IPS-15b (cell line): ENCODE results near the gene DNAJA3.

Experiments
- H3K27me3 ChIP-seq: one replicate; pipeline ENCODE4 v1.6.1; 2013; ENCODE audit warnings: low read length; ENCODE audit not compliant: control insufficient read depth, insufficient read depth
- H3K36me3 ChIP-seq: one replicate; pipeline ENCODE4 v1.6.1; 2013; ENCODE audit warnings: low read length; ENCODE audit not compliant: control insufficient read depth, insufficient read depth
- H3K4me1 ChIP-seq: one replicate; pipeline ENCODE4 v1.6.1; 2013; ENCODE audit warnings: mild to moderate bottlenecking, low read length; ENCODE audit not compliant: control insufficient read depth, insufficient read depth
- H3K4me3 ChIP-seq: one replicate; pipeline ENCODE4 v1.5.1; 2013; ENCODE audit warnings: low read depth, low read length
- H3K9ac ChIP-seq: one replicate; pipeline ENCODE4 v1.6.1; 2013; ENCODE audit warnings: low read depth, mild to moderate bottlenecking, low read length
- H3K9me3 ChIP-seq: one replicate; pipeline ENCODE4 v1.6.1; 2013; ENCODE audit warnings: mild to moderate bottlenecking, low read length; ENCODE audit not compliant: control insufficient read depth, insufficient read depth

DNAJA3 gene

DNA sequence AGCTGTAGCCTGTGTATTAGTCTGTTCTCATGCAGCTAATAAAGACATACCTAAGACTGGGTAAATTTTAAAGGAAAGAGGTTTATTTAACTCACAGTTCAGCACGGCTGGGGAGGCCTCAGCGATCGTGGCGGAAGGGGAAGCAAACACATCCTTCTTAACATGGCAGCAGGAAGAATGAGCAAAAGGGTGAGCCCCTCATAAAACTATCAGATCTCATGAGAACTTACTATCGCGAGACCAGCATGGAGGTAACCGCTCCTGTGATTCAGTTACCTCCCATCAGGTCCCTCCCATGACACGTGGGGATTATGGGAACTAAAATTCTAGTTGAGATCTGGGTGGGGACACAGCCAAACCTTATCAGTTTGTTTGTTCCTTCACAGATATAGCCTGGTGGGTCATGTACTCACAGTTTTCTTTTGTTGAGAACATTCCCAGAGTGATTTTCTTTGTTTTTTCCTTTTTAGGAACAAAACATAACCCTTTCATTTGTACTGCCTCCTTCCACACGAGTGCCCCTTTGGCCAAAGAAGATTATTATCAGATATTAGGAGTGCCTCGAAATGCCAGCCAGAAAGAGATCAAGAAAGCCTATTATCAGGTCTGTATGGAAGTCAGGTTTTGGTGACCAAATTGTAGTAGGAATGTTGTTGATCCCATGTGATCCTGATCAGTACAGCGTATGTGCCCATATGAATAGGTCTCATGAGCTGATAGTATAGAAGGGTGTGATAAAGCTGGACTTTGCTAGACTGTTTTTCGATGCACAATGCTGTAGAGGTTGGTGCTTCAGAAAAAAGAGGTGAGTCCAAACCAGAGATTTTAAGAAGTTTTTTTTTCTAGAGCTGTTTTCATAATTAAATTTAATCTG lies 8.5 kb downstream of the DNAJA3 start:
- H3K36me3 ChIP-seq: peaks cover 14% of the 10 kb centered on the region
- H3K4me1 ChIP-seq: no peaks in the 10 kb centered on the region
- H3K4me3 ChIP-seq: no peak overlapping the region
- no peaks in the 10 kb centered on the region for H3K9me3 ChIP-seq
- no peaks in the 10 kb centered on the region for H3K27me3 ChIP-seq
- no peak overlapping the region for H3K9ac ChIP-seq

DNA sequence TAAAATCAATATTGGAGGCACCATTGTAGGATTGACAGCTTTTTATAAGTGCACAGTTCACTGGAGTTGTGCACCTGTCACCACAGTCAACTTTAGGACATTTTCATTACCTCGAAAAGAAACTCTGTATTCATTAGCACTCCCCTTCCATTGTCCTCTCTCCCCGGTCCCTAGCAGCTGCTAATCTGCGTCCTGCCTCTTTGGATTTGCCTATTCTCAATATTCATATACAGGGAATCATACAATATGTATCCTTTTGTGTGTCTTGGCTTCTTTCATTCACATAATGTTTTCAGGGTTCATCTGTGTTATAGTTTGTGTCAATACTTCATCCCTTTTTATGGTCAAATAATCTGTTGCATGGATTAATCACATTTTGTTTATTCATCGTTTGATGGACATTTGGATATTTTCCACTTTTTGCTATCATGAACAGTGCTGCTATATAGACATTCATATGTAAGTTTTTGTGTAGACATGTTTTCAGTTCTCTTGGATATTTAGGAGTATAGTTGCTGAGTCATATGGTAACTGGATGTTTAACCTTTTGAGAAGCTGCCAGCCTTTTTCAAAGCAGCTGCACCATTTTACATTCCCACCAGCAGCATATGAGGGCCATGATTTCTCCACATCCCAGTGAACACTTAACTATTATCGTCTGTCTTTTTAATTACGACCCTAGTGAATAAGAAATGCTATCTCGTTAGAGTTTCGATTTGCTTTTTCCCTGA lies 9.8 kb downstream of the DNAJA3 start:
- Histone ChIP-seq H3K4me1 (no peaks in the 10 kb centered on the region), H3K27me3 (no peaks in the 10 kb centered on the region), H3K4me3 (no peak overlapping the region), H3K9ac (no peak overlapping the region), H3K36me3 (peaks cover 22% of the 10 kb centered on the region), H3K9me3 (no peaks in the 10 kb centered on the region)

DNA sequence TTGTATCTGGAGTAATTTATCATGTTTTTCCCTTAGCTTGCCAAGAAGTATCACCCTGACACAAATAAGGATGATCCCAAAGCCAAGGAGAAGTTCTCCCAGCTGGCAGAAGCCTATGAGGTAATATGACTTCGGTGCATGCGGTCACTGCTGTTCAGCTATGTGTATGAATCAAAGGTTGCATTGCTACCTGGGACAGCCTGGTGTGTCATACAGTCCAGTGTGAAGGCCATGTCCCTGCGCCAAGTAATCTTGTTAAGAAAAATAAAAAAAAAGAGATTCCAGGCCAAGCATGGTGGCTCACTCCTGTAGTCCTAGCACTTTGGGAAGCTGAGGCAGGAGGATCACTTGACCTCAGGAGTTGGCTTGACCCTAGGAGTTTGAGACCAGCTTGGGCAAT lies 11.7 kb downstream of the DNAJA3 start:
- no peaks in the 10 kb centered on the region for H3K4me1 ChIP-seq
- no peak overlapping the region for H3K4me3 ChIP-seq
- H3K9ac ChIP-seq: no peak overlapping the region
- no peaks in the 10 kb centered on the region for H3K27me3 ChIP-seq
- H3K36me3 ChIP-seq: peaks cover 39% of the 10 kb centered on the region
- no peaks in the 10 kb centered on the region for H3K9me3 ChIP-seq

GRCh38 chr16:4442371-4442770 lies 16.7 kb downstream of the DNAJA3 start:
- no peaks in the 10 kb centered on the region for H3K4me1 ChIP-seq
- H3K27me3 ChIP-seq: no peaks in the 10 kb centered on the region
- H3K9me3 ChIP-seq: no peaks in the 10 kb centered on the region
- no peak overlapping the region for H3K4me3 ChIP-seq
- H3K36me3 ChIP-seq: peaks cover 57% of the 10 kb centered on the region
- H3K9ac ChIP-seq: no peak overlapping the region

DNA sequence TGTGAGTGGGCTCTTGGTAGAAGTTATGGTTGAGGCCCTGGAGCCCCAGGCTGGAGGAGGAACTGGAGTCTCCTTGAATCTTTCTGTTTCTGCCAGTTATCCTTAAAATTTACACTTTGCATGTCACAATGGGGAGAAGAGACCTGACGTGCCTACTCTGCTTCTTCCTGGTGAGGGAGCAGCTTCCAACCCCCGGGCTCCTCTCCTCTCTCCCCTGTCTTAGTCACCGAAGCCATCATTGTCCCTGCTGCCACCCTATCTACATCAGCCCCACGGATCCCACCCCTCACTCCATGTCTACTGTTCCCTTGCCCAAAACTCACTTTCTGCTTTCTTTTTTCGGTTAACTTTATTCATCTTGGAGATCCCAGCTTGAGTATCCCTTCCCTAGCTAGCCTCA lies 17.6 kb downstream of the DNAJA3 start:
- H3K36me3 ChIP-seq: peaks cover 60% of the 10 kb centered on the region
- H3K4me1 ChIP-seq: no peaks in the 10 kb centered on the region
- no peaks in the 10 kb centered on the region for H3K9me3 ChIP-seq
- H3K9ac ChIP-seq: no peak overlapping the region
- no peak overlapping the region for H3K4me3 ChIP-seq
- no peaks in the 10 kb centered on the region for H3K27me3 ChIP-seq

- Histone ChIP-seq H3K36me3 (peaks cover 65% of the 10 kb centered on the region), H3K4me1 (no peaks in the 10 kb centered on the region), H3K4me3 (no peak overlapping the region), H3K9me3 (no peaks in the 10 kb centered on the region), H3K9ac (no peak overlapping the region), H3K27me3 (no peaks in the 10 kb centered on the region)
Observed at GRCh38 chr16:4443986-4444385, 18.3 kb downstream of the DNAJA3 start.

- H3K27me3 ChIP-seq: no peaks in the 10 kb centered on the region
- H3K9ac ChIP-seq: no peak overlapping the region
- H3K4me3 ChIP-seq: no peak overlapping the region
- no peaks in the 10 kb centered on the region for H3K4me1 ChIP-seq
- peaks cover 37% of the 10 kb centered on the region for H3K36me3 ChIP-seq
- H3K9me3 ChIP-seq: no peaks in the 10 kb centered on the region
Observed at GRCh38 chr16:4450430-4450829, 24.8 kb downstream of the DNAJA3 start.

DNA sequence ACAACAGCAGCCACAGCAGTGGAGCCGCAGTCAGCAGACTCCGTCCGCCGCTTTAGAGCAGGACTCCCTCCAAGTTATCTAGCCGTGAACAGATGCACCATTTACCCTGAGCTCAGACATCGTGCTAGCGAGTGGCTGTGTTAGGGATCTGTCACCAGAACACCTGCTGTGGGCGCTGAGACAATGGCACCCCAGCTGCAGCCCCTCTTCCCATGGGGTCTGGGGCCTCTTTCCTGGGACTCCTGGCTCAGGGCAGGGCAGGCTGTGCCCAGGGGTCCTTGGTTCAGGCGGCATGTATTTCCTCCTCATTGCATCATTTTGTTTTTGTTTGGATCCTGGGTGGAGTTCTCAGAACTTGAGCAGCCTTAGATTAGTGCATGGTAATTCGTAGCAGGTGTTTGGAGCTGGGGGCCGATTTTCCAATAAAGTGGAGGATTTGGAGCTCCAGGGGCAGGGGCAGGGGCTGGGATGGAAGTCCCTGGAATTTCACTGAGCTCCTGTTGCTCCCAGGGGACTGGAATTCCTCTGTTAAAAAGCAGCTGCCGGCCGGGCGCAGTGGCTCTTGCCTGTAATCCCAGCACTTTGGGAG lies 25.4 kb downstream of the DNAJA3 start:
- H3K9ac ChIP-seq: no peak overlapping the region

DNA sequence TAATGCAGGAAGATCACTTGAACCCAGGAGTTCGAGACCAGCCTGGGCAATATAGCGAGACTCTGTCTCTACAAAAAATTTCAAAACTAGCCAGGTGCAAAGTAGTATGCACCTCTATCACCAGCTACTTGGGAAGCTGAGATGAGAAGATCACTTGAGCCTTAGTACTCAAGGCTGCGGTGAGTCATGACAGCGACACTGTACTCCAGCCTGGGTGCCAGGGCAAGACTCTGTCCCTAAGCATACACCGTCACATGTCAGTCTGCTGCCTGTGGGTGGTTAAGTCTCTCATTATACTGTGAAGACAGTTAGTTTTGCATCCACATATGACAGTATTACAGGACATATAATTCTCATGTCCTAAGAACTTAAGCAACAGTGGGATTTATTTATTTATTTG lies 27.0 kb downstream of the DNAJA3 start:
- Histone ChIP-seq H3K9me3 (no peaks in the 10 kb centered on the region), H3K4me3 (no peak overlapping the region), H3K27me3 (no peaks in the 10 kb centered on the region), H3K36me3 (peaks cover 32% of the 10 kb centered on the region), H3K4me1 (no peaks in the 10 kb centered on the region), H3K9ac (no peak overlapping the region)

More for the DNA sequence above, 25.4 kb downstream of the DNAJA3 start:
- H3K4me1 ChIP-seq: no peaks in the 10 kb centered on the region
- H3K4me3 ChIP-seq: no peak overlapping the region
- no peaks in the 10 kb centered on the region for H3K9me3 ChIP-seq
- peaks cover 43% of the 10 kb centered on the region for H3K36me3 ChIP-seq
- no peaks in the 10 kb centered on the region for H3K27me3 ChIP-seq

DNA sequence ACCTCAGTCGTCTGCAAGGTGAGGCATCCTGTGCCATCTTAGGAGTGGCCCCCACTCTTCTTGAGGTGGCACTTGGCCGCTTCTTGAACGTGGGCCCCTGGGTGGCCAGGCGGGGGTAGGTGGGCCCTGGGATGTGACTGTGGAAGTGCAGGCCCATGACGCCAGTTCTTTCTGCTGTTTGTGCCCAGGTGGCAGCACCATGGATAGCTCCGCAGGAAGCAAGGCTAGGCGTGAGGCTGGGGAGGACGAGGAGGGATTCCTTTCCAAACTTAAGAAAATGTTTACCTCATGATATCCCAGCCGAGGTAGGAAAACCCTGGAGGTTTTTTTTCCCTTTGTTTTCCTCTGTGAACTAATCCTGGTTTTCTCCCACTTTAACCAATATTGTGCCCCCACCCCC lies 29.0 kb downstream of the DNAJA3 start:
- peaks cover 27% of the 10 kb centered on the region for H3K36me3 ChIP-seq

DNA sequence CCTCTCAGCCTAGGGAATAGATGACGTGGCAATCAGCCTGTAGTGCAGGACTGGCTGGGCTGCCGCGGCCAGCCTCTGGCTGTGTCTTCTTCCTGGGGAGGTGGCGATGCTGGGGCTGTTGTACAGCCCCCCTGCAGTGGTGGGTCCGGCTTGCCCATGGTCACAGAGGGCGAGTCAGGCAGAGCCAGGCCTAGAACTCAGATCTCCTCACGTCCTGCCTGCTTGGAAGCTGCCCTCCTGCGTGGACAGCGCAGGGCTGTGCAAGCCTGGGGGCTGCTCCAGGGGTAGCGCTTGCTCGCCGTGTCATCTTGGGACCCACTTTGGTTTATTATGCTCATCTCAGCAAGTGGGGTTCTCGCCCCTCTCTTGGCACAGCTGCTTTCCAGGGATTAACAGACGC lies 29.4 kb downstream of the DNAJA3 start:
- Histone ChIP-seq H3K4me3 (no peak overlapping the region), H3K27me3 (no peaks in the 10 kb centered on the region), H3K9me3 (no peaks in the 10 kb centered on the region), H3K36me3 (peaks cover 25% of the 10 kb centered on the region), H3K9ac (no peak overlapping the region), H3K4me1 (no peaks in the 10 kb centered on the region)

More for the DNA sequence above, 29.0 kb downstream of the DNAJA3 start:
- no peak overlapping the region for H3K4me3 ChIP-seq
- H3K9ac ChIP-seq: no peak overlapping the region
- no peaks in the 10 kb centered on the region for H3K27me3 ChIP-seq
- H3K4me1 ChIP-seq: no peaks in the 10 kb centered on the region
- no peaks in the 10 kb centered on the region for H3K9me3 ChIP-seq
